Measurements from ENCODE around the gene PACS1. TPM values are rescaled to one million over a fixed set of nuclear protein-coding genes. Genes with fewer than 3 reads are reported as not detected.

The PACS1 gene
- total RNA-seq, 1 experiment from 2014 or later = 100 TPM

GRCh38 chr11:66146940-66147339 is 76.9 kb downstream of the PACS1 start:
- CTCF ChIA-PET = no interaction called here

GRCh38 chr11:66150140-66150539 is 80.1 kb downstream of the PACS1 start:
- Histone ChIP-seq H3K9me2 (ENCODE audit: insufficient read depth) (no peaks in the 10 kb centered on the region), H2AFZ (no peak overlapping the region), H3F3A (ENCODE audit: insufficient read depth, low read depth) (peaks cover 6% of the 10 kb centered on the region; the same call in 1 of the 2 replicates), H3K4me3 (no peak overlapping the region), H3K79me2 (ENCODE audit: low read depth) (no peaks in the 10 kb centered on the region), H3K27me3 (ENCODE audit: insufficient read depth, low read depth) (no peaks in the 10 kb centered on the region), H3K36me3 (ENCODE audit: low read depth) (no peaks in the 10 kb centered on the region), H3K9me3 (ENCODE audit: insufficient read depth, low read depth) (peaks cover 10% of the 10 kb centered on the region; the same call in 1 of the 2 replicates), H3K27ac (no peak overlapping the region), H4K20me1 (ENCODE audit: insufficient read depth) (no peaks in the 10 kb centered on the region), H3K4me2 (no peak overlapping the region), H3K4me1 (replicated peaks; ENCODE audit: insufficient read depth) (no peaks in the 10 kb centered on the region)
- no peak for DNase-seq
- no TSS peak for BruUV-seq (replicated peaks)
- TF ChIP-seq EZH2 (IDR thresholded peaks at IDR 0.05; ENCODE audit: low read depth) (no peak), CTCF (conservative IDR thresholded peaks at IDR 0.05) (no peak)
- POLR2A ChIA-PET (ENCODE audit: unreplicated experiment) = interaction anchor here (0.5 to 0.7 kb wide), 2 partner anchors 9 to 70 kb away, joined by 5 to 11 read pairs; no protein-coding TSS in a partner anchor
- CTCF ChIA-PET = no interaction called here
- intact Hi-C loops (cut with micrococcal nuclease; ENCODE audit: unreplicated experiment) = no loop called here

More at GRCh38 chr11:66146940-66147339, 76.9 kb downstream of the PACS1 start:
- no peak overlapping the region for H3K4me3 ChIP-seq
- no peak overlapping the region for H3K27ac ChIP-seq
- intact Hi-C loops (cut with micrococcal nuclease; ENCODE audit: unreplicated experiment) = no loop called here
- TF ChIP-seq EZH2 (IDR thresholded peaks at IDR 0.05; ENCODE audit: low read depth) = no peak
- no peak for TF ChIP-seq CTCF (conservative IDR thresholded peaks at IDR 0.05)
- H3F3A ChIP-seq (ENCODE audit: insufficient read depth, low read depth) = peaks cover 25% of the 10 kb centered on the region
- DNase-seq = no peak
- H3K79me2 ChIP-seq (ENCODE audit: low read depth) = 0 out of 2 replicates have a peak, but pooled peaks cover 11% of the 10 kb centered on the region
- peaks cover 10% of the 10 kb centered on the region; the same call in 1 of the 2 replicates for H3K9me3 ChIP-seq (ENCODE audit: insufficient read depth, low read depth)
- BruUV-seq (replicated peaks) = no TSS peak
- H3K36me3 ChIP-seq (ENCODE audit: low read depth) = no peaks in the 10 kb centered on the region
- H3K9me2 ChIP-seq (ENCODE audit: insufficient read depth) = no peaks in the 10 kb centered on the region
- POLR2A ChIA-PET (ENCODE audit: unreplicated experiment) = no interaction called here
- H4K20me1 ChIP-seq (ENCODE audit: insufficient read depth) = no peaks in the 10 kb centered on the region
- H3K4me2 ChIP-seq = no peak overlapping the region
- H2AFZ ChIP-seq = no peak overlapping the region
- H3K27me3 ChIP-seq (ENCODE audit: insufficient read depth, low read depth) = no peaks in the 10 kb centered on the region
- peaks cover 18% of the 10 kb centered on the region for H3K4me1 ChIP-seq (replicated peaks; ENCODE audit: insufficient read depth)

- no peak overlapping the region for H3K4me3 ChIP-seq
- H3K27ac ChIP-seq = no peak overlapping the region
- no peaks in the 10 kb centered on the region for H4K20me1 ChIP-seq (ENCODE audit: insufficient read depth)
- DNase-seq = no peak
- no peaks in the 10 kb centered on the region for H3K79me2 ChIP-seq (ENCODE audit: low read depth)
- ChIA-PET POLR2A (ENCODE audit: unreplicated experiment) (interaction anchor here (0.5 to 0.6 kb wide), 2 partner anchors 8 to 12 kb away, joined by 4 to 5 read pairs; no protein-coding TSS in a partner anchor), CTCF (no interaction called here)
- no peaks in the 10 kb centered on the region for H3K9me2 ChIP-seq (ENCODE audit: insufficient read depth)
- peaks cover 10% of the 10 kb centered on the region; the same call in 1 of the 2 replicates for H3K9me3 ChIP-seq (ENCODE audit: insufficient read depth, low read depth)
- no peak overlapping the region for H3K4me2 ChIP-seq
- peaks cover 6% of the 10 kb centered on the region; the same call in 1 of the 2 replicates for H3F3A ChIP-seq (ENCODE audit: insufficient read depth, low read depth)
- H3K27me3 ChIP-seq (ENCODE audit: insufficient read depth, low read depth) = no peaks in the 10 kb centered on the region
- no peaks in the 10 kb centered on the region for H3K4me1 ChIP-seq (replicated peaks; ENCODE audit: insufficient read depth)
- no peaks in the 10 kb centered on the region for H3K36me3 ChIP-seq (ENCODE audit: low read depth)
- intact Hi-C loops (cut with micrococcal nuclease; ENCODE audit: unreplicated experiment) = no loop called here
- no peak overlapping the region for H2AFZ ChIP-seq
- no TSS peak for BruUV-seq (replicated peaks)
- TF ChIP-seq CTCF (conservative IDR thresholded peaks at IDR 0.05) = no peak
- TF ChIP-seq EZH2 (IDR thresholded peaks at IDR 0.05; ENCODE audit: low read depth) = no peak
These were observed 80.7 kb downstream of the PACS1 start for GRCh38 chr11:66150725-66151124.
